GM18868 (cell line): ENCODE data around the gene GPR179.

Experiments used
- ATAC-seq: cut with Tn5 transposase; IDR thresholded peaks from one replicate; pipeline ENCODE4 v1.9.1; 2021; ENCODE audit warnings: mild to moderate bottlenecking, moderate library complexity; ENCODE audit not compliant: unreplicated experiment

The GPR179 gene, protein sequence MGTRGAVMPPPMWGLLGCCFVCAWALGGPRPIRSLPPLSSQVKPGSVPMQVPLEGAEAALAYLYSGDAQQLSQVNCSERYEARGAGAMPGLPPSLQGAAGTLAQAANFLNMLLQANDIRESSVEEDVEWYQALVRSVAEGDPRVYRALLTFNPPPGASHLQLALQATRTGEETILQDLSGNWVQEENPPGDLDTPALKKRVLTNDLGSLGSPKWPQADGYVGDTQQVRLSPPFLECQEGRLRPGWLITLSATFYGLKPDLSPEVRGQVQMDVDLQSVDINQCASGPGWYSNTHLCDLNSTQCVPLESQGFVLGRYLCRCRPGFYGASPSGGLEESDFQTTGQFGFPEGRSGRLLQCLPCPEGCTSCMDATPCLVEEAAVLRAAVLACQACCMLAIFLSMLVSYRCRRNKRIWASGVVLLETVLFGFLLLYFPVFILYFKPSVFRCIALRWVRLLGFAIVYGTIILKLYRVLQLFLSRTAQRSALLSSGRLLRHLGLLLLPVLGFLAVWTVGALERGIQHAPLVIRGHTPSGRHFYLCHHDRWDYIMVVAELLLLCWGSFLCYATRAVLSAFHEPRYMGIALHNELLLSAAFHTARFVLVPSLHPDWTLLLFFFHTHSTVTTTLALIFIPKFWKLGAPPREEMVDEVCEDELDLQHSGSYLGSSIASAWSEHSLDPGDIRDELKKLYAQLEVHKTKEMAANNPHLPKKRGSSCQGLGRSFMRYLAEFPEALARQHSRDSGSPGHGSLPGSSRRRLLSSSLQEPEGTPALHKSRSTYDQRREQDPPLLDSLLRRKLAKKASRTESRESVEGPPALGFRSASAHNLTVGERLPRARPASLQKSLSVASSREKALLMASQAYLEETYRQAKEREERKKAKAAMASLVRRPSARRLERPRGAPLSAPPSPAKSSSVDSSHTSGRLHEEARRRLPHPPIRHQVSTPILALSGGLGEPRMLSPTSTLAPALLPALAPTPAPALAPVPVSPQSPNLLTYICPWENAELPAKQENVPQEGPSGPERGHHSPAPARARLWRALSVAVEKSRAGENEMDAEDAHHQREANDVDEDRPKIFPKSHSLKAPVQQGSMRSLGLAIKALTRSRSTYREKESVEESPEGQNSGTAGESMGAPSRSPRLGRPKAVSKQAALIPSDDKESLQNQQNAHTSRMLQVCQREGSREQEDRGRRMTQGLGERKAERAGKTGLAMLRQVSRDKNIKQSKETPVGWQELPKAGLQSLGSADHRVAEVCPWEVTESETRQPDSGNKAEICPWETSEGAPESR (N-terminal part only)

DNA sequence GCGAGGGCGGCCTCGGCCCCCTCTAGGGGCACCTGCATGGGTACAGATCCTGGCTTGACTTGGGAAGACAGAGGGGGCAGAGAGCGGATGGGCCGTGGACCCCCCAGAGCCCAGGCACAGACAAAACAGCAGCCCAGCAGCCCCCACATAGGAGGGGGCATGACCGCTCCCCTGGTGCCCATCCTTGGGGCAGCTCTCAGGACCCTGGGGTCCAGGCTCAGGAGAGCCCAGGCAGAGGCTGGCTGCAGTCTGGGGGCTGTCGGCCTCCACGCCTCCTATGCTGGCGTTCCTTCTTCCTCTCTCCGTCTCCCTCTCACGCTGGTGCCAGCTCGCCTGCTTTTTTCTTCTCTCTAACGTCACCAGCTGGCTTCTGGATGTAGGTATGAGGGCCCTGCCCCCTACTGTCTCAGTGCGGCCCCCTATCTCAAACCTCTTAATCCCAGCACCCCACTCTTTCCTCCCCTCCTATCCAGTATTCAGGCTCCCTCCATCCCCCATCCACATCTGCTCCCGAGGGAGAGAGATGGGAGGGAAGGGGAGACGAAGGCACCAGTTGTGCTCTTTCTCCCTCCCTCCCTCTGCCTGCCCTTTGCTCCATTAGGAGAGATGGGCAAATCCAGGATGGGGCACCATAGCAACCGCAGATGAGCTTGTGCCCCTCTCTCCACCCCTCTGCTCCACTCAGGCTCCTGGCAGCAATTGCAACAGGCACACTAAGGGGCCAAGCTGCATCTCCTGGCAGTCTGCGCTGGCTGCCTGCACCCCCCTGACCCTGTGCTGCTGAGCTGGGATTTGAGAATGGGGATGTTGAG is at the start of gene GPR179:
TSS of gene GPR179 (minus strand) at position 349 of the 812 bp plus-strand sequence. CDS start at position 182, 167 bp downstream.
- no peak for ATAC-seq

DNA sequence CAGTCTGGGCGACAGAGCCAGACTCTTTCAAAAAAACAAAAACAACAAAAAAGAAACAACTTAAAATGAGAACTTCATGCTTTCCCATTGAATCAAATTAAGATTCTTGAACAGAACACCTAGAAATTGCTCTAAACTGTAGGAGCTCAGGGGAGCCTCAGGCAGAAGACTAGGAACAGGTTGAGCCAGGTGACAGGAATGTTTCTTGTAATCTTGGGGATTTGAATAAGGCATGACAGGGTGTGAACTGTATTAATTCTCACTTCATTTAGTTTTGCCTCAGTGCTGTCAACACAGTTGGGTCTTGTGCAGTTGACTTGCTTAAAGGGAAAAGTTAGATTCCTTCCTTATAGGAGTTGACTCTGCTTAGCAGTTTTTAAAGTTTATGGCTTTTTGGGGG is 35.7 kb upstream of the GPR179 start:
- no peak for ATAC-seq

DNA sequence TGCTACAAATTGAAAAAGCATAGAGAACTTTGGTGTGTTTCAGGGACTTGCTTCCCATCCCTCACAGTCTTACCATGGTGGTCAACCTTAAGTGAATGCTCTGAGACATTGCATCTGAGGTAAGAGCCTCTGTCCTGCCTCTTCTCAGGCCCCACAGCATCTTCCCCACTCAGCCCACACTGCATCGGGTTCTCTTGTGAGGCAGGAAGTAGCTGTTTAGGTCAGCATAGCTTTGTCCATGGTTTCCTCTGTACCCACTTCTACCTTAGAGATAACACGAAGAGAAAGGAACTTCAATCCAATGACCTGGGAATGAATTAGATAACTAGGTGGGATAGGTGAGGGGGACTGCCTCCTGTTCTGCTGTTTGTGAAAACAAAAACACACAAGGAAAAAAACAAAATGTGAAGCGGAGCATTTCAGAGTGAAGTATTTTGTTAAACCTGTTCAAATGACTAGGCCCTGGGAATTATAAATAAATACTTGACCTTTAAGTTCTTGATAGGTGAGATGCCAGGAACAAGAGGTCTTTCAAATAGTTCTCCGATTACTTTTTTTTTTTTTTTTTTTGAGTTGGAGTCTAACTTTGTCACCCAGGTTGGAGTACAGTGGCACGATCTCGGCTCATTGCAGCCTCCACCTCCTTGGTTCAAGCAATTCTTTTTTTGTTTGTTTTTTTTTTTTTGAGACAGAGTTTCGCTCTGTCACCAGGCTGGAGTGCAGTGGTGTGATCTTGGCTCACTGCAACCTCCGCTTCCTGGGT is 25.5 kb upstream of the GPR179 start:
- ATAC-seq = no peak

DNA sequence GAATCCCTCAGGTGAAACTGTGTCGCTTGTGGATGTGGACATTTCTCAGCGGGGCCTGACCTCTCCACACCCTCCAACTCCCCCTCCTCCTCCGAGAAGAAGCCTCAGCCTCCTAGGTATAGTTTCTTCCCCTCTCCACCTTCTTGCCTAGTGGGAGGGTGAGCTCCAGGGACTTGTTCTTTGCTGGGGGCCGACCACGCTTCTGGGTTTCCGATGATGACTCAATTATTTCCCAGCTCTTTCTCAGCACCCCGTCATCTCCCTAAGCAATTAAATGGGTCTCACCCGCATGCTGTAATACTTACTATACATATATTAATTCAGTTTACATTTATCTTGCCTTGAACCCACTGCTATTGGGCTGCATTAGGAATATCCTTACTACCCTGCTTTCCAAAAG is 21.0 kb upstream of the GPR179 start:
- no peak for ATAC-seq

DNA sequence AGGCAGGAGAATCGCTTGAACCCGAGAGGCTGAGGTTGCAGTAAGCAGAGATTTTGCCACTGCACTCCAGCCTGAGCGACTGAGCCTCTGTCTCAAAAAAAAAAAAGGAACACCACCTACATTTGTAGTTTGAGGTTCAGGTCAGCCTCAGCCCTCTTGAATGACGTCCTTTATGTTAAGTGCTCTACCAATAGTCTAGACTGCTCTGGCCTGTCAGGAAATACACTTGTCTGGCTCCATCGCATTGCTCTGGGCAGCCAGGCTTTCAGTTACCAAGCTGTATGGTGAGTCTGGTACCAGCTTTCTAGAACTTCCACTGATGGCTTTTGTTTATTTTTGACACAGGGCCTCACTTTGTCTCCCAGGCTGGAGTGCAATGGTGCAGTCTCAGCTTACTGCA is 19.3 kb upstream of the GPR179 start:
- ATAC-seq = no peak

DNA sequence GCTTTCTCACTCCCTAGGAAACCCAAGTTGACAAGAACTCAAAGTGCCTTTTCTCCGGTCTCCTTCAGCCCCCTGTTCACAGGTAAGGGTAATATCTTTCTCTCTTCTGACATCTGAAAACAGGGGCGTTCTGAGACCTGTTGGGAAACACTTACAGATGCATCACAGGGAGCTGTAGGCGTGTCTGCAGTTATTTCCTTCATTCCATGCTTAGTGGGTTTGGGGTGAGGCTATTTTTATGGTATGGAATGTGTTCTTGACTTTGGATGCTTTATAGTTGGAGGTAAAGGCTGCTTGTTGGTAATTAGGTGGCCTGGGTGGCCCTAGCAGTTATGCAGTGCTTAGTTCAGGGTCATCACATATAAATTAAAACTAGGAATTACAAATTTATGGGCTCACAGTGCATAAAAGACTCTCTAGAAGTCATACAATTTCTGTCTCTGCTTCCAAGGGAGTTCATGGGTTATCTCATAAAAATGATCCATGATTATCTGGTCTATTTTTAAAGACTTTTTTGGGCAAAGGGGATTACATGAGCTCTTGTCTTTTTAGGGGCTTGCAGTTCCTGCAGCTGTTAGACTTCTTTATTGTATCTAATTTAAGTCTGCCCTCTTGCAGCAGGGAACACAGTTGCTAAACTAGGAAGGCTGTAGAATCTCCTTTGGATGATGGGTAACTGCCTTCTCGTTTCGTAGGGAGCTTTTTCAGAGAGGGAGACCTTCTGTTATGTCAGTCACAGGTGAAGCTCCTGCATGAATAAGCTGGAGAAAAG is 18.1 kb upstream of the GPR179 start:
- no peak for ATAC-seq

DNA sequence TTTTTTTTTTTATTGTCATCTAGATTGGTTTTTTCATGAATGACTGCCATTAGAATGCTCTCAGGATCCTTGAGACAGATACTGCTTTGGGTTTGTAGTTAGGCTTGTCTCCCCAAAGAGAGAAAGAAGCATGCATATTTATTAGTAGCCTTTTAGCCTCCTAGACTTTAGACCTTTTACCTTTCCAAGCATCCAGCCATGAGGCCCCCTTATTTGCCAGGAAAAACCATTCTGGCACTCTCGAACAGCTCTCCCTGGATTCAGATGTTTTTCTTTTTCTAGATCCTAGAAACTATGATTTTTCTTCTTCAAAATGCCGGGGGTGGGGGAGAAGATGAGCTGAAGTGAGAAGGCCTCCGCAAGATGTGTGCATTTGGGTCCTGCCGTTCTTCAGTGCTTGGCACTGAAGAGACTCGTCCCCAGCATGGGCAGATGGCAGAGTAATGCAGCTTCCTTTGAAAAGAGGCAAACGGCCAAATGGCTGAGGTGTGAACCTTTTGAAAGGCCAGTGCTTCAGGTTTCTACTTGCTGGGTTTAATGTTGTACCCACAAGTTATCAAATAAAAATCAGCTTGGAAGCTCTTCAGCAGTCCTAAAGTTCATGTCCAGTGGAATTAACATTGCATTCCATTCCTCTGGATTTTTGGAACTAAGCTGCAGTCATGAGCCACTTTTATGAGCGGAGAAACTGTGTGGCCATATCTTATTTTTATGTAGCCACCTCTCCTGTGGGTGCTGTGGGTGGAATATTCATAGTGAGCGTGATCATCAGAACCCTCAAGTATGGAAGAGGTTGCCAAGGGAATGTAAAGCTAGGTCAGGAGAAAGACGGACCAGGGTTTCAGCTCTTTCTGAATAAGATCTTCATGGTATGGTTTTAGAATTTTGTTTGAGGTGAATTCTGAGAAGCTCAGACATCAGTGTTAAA is 15.1 kb upstream of the GPR179 start:
- no peak for ATAC-seq

DNA sequence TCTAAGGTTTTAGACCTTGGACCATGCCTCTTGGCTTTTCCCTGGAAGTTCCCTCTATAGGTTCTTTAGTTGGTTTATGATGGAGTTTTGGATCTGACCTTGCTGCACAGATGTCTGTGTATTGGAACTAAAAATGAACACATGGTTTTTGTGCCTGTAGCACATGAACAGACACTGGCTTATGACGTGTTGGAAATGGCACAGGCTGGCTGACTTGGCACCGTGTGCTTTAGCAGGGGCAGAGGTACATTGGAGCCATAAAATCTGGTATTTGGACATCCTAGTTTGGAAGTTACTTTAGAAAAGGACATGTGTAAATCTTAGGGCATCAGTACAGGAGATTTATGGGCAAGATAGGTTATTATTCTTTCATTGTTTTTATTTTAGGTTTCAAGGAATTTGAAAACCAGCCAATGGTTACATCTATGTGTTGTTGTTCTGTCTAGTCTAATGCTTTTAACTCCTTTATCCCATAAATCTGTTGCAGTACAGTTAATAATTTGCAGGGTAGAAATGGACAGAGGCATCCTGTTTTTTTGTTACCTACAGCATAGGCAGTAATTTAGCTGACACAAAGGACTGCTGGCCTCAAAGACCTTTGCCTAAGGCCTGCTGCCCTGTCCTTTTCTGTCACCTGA is 13.8 kb upstream of the GPR179 start:
- ATAC-seq = no peak

DNA sequence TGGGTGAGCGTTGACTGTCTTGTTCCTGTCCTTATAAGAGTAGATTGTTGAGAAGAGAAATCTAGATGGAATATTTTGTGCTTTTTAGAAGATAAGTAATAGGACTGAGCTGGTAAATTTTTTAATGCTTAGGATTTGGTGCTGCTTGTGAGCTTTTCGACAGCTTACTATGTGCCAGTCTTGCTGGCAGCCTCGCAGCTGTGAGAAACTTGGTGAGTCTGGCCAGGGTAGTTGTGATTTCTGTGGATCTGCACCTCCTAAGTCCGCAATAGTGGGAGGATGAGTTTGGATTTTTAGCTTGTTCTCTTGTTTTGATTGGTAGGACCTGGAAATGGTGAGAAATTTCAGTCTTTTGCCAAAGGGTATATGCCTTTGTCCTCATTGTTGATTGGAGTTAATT is 11.5 kb upstream of the GPR179 start:
- no peak for ATAC-seq

DNA sequence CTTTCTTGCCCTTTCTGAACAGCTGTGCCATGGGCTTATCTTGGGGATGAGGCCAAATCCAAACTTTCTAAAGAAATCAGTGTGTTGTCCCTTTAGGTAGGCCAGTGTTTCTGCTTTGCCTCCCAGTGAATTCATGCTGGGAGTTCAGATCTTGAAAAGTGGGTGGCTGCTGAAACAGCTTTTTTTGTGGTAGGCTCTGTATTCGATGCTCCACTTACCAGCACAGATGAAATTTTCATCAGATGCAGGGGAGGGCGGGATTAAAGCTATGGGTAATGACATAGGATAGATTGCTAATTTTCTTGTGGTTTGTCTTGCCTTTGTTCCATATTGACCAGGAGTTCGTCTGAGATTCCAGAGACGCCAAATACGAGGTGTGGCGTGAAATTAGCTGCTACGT is 10.7 kb upstream of the GPR179 start:
- no peak for ATAC-seq

DNA sequence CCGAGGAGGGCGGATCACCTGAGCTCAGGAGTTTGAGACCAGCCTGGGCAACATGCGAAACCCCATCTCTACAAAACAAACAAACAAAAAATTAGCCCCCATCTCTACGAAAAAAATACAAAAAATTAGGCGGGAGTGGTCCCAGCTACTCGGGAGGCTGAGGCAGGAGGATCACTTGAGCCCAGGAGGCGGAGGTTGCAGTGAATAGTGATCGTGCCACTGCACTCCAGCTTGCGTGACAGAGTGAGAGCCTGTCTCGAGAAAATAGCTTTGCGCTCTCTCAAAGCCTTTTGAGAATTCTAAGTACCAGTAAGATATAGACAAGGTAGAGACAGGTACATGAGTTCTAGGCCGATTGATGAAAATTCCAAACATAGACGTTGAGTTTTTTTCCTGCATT is 9.9 kb upstream of the GPR179 start:
- no peak for ATAC-seq

DNA sequence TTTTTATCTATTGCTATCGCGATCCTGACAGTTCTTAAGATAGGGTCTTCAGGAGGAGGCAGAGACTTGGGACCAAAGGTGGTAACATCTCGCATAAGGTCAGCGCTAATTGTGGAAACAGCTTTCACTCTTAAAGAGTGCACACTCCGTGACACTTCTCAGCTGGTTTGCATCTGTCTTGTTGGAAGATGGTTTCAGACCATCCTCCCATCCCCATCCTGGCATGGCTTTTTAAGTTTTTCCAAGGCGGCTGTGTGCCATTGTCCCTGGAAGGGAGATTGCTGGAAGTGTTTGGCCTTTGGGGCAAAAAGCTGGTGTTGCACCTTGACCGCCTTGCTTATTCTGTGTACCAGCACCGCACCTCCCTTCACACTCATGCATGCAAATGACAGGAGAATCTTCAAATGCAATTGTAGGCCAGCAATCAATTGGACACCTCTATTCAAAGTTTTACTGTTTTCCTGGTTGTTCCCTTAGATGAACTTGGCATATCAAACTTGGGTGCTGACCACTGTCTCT is 9.4 kb upstream of the GPR179 start:
- no peak for ATAC-seq

DNA sequence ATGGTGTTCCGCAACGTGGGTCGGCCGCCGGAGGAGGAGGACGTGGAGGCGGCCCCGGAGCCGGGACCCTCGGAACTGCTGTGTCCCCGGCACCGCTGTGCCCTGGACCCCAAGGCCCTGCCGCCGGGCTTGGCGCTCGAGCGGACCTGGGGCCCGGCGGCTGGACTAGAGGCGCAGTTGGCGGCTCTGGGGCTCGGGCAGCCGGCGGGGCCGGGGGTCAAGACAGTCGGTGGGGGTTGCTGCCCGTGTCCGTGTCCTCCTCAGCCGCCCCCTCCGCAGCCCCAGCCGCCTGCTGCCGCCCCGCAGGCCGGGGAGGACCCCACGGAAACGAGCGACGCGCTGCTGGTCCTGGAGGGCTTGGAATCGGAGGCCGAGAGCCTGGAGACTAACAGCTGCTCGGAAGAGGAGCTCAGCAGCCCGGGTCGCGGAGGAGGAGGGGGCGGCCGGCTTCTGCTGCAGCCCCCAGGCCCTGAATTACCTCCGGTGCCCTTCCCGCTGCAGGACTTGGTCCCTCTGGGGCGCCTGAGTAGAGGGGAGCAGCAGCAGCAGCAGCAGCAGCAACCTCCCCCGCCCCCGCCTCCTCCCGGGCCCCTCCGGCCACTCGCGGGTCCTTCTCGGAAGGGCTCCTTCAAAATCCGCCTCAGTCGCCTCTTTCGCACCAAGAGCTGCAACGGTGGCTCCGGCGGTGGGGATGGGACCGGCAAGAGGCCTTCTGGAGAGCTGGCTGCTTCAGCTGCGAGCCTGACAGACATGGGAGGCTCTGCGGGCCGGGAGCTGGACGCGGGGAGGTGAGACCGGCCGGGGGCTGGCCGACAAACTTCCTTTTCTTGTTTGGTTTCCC is 8.7 kb upstream of the GPR179 start:
- no peak for ATAC-seq

DNA sequence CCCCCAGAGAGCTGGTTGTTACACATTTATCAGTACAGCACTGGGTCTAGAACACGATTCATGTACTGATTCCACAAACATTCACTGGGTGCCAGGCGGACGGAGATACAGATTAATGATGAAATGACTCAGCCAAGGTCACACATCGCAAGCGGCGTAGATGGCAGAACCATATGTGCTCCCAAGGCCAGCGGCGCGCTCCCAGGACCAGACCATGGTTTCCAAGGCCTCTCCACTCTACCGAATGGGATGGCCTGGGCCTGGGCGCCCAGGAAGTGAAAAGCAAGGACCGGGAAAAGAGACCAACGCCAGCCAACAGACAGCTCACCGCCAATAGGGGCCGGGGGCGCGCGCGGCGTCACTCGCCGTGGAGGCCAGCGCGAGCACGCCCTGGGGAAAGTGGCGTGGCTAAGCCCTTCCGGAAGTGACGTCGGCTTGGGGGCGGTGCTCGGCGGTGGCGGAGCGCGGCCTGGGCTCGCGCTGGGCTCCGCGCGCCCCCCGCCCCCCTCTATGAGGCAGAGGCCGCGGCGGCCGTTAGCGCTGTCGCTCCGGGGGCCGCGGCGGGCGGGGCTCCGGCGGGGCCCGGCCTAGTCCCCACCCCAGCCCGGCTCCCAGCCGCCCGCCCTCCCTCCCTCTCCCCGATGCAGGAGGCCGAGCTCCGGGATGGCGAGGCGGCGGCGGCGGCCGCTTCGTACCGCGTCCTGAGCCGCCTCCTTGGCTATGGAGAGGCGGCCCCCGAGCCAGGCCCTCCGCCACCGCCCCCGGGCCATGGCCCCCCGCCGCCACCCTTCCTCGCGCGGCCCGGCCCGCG is 7.9 kb upstream of the GPR179 start, which contains the start of gene SOCS7:
TSS of gene SOCS7 (plus strand) at position 433 of the 811 bp plus-strand sequence. CDS start at position 642, 209 bp downstream.
- peak; percentile 87 for ATAC-seq

DNA sequence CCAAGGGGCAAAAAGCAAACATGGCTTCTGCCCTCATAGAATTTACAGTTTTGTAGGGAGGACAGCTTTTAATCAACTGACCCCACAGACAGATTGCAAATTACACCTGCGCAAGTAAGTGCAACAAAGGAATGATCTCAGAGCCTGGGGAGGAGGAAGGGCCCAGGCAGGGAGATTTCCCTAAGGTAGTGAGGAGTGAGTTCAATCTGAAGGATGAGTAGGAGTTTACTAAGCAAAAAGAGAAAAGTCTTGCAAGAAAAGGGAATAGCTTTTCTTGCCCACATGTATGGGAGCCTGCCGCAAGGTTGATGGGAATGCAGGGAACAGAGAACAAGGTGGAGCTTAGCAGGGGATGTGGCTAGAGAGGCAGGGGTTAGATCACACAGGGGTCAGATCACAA is 6.3 kb upstream of the GPR179 start:
- ATAC-seq = no peak
